HG02798 (cell line): ENCODE data around the gene RPN1.
"Not testable (repeated sequence)": the region's sequence is repeated elsewhere in the genome, so short reads cannot be mapped to it uniquely, and the experiment has no call there.

Experiments used
- ATAC-seq: cut with Tn5 transposase; IDR thresholded peaks from one replicate; pipeline ENCODE4 v1.9.1; 2021; ENCODE audit warnings: mild to moderate bottlenecking; ENCODE audit not compliant: unreplicated experiment, poor library complexity

The RPN1 gene

GRCh38 chr3:128650096-128651050, at the start of gene RPN1:
Gene RPN1, minus strand, starts transcription at chr3:128650818. Its CDS starts 18 bp downstream, at chr3:128650800.
- peak; percentile 97 for ATAC-seq

DNA sequence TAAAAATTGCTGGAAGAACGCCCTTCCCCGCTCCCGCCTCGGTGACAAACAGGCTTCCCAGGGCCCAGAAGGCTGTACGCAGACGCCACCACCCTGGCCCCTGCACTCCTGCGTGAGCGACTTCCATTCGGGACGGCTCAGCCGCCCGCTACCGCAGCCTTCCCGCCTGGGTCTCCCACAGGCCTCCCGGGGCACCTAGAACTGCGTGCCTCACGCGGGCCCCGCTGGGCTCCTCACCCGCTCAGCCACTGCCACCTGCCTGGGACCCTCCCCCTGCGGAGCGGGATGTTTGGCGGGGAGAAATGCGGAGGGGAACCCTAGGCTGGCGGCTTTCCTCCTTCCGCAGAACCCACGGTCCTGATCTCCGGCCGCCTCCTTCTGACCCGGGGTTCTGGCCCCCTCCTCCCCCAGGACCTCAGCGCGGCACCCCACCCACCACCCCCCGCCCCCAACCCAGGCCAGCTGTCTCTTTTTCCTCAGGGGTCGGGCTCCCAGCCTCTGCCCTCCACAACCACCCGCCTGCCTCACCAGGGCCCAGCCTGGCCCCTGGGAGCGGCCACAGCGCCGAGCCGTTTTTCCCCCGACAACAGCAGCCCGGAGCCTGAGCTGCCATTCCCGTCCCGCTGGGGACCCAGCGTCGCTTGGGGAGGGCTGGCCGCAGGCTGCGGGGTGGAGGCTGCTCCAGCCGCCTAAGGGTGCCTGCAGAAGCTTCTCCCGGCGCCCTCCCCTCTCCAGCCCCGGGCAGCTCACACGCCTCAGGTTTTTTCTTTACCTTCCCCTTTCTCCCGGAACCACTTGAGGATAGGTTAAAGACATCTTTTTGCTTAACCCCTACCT, 47.8 kb upstream of the RPN1 start:
- no peak for ATAC-seq

DNA sequence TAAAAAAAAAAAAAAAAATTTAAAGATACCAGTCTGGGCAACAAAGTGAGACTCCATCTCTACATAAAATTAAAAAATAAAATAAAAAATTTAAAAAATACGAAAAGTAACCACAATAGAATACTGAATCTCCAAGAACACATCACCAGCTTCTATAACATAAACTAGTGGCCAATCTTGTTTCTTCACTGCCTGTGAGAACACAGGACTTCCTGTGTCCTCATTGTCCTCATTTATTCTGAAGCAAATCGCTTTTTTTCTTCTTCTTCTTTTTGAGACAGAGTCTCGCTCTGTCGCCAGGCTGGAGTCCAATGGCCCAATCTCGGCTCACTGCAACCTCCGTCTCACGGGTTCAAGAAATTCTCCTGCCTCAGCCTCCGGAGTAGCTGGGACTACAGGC, 46.7 kb upstream of the RPN1 start:
- ATAC-seq = no peak

DNA sequence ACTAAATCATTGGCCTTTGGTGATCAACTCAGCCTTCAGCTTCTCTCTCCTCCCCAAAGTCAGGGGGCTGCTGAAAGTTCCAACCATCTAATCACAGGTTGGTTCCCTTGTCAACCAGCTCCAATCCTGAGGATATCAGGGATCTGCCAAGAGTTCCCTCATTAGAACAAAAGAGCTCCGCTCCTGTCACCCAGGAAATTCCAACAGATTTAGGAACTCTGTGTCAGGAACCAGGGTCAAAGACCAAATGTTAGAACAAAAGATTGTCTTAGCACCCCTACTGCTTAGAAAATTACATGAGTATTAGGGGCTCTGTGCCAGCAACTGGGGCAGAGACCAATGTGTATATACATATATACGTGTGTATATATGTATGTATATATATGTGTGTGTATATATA, 43.1 kb upstream of the RPN1 start:
- no peak for ATAC-seq

- ATAC-seq = no peak
These were observed 38.4 kb upstream of the RPN1 start for GRCh38 chr3:128689060-128689459.

DNA sequence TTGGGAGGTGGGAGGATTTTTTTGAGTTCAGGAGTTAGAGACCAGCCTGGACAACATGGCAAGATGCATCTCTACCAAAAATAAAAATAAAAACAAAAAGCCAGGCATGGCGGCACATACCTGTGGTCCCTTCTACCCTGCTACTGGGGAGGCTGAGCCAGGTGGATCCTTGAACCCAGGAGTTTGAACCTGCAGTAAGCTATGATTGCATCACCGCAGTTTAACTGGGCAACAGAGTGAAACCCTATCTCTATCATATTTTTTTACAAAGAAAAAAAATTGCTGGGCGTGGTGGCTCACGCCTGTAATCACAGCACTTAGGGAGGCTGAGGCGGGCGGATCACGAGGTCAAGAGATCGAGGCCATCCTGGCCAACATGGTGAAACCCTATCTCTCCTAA, 35.8 kb upstream of the RPN1 start:
- no peak for ATAC-seq

GRCh38 chr3:128684986-128685726, 34.5 kb upstream of the RPN1 start:
- no peak for ATAC-seq

GRCh38 chr3:128683957-128684356, 33.3 kb upstream of the RPN1 start:
- no peak for ATAC-seq

DNA sequence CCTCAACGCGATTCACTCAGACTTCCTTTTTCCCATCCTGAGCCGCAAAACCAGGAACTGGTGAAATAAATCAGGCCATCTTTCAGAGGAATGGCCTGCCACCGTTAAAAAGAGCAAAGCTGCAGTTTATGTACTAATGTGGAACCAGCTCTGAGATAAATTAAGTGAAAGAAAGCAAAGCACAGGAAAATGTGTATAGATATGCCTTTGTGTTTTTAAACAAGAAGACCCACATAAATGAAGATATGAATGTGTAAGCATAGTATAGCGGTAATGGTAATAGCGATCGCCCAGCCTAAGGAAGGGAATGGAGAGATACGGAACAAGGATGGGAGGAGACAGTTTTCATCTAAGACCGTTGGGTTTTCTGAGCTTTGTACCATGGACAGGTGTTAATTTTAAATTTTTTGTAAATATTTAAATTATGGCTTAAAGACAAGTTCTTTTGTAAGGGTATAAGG, 30.8 kb upstream of the RPN1 start:
- no peak for ATAC-seq

DNA sequence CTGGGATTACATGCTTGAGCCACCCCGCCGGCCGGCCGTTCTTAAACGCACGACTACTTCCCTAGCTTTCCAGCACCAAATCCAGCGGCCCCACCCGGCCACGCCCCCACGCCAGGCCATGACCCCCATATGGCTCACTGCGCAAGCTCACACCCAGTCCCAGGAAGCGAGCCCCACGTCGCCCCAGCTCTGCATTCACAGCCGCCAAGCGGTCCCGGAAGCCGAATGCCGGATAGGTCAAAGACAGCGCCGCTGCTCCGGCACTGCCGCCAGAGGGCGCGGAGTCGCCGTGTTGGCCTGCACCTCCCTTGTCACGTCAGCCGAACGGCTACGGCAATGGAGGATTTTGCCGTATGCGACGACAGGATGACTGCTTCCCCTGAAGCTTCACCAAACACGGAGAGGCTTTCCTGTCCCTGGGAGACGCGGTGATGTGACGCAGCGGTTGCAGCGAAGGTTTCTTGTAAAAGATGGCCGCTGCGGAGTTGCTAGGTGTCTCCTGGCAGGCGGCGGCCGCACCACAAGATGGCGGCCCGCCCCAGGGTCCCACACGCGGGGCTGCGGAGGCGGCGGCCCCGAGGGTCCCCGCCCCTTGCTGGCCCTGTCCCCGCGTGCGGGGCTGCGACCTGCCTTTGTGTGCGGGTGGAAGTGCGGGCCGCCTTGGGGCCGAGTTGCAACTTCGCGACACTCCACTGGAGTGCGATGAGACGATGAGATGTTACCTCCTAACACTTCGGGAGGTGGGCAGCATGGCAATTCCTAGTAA, 30.2 kb upstream of the RPN1 start:
- ATAC-seq = peak; percentile 95

DNA sequence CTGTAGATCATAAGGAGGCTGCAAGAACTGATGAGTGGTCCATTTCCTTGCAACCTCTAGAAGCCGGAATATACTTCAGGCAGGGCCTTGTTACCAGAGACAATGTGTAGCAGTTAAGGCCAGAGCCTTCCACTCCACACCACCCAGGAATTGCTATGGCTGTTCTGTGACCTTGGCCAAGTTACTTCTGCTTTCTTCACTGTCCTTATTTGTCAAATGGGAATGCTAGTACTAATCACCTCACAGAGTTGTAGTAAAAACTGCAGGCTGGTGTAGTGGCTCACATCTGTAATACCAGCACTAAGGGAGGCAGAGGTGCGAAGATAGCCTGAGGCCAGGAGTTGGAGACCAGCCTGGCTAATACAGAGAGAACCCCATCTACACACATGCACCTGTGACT, 28.7 kb upstream of the RPN1 start:
- no peak for ATAC-seq

GRCh38 chr3:128675802-128676201, 25.2 kb upstream of the RPN1 start:
- not testable (repeated sequence) for ATAC-seq

DNA sequence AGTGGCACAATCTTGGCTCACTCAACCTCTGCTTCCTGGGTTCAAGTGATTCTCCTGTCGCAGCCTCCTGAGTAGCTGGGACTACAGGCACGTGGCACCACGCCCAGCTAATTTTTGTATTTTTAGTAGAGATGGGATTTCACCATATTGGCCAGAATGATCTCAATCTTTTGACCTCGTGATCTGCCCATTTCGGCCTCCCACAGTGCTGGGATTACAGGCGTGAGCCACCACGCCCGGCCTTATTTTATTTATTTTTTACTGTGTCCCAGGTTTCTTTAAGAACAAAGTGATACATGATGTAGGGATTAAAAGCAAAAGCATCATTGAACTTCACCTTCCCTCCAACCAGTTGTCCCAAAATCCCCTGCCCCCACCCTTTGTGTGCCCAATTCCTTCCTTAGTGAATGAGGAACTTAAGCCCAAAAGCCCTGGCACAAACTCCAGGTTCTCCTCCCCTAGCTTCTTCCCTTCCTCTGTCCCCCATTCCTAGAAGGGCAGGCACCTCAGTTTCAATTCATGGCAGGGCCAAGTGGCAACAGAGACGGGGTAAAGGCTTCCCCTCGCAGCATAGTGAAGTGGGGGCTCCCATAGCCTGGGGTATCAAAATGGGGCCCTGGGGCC, 23.7 kb upstream of the RPN1 start:
- ATAC-seq = no peak

DNA sequence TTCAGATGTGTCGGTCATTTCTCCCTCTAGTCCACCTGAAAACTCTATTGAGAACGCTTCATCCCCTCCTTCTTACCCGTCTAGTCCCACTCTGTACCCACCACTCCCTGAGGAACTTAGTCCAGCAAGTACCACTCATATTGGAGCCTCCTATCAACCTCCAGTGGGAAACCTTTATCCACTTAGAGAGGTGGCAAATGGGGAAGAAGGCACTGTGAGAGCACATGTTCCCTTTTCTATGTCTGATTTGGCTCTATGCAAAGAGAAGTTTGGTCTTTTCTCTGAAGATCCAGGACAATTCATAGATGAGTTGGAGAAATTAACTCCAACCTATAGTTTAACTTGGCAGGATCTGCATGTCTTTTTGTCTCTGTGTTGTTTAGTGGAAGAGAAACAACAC, 17.0 kb upstream of the RPN1 start:
- no peak for ATAC-seq

DNA sequence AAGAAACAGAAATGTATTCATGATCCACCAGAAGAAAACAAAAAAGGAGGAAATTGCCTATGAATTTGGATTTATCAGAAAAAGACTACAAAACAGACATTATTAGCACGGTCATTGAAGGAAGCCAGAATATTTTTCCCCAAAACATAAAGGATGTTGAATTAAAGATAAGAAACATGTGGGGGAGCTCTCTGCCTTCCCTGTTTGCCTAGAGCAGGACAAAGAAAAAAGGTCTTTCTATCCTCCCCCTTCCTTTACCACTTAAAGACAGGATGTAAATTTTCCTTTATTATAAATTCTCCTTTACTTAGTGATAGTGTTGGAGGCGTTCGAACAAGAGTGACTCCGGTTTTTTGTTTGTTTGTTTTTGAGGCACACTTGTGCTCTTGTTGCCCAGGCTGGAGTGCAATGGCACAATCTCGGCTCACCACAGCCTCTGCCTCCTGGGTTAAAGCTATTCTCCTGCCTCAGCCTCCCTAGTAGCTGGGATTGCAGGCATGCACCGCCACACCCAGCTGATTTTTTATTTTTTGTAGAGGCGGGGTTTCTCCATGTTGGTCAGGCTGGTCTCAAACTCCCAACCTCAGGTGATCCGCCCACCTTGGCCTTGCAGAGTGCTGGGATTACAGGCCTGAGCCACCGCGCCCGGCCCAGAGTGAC, 14.9 kb upstream of the RPN1 start:
- ATAC-seq = no peak

DNA sequence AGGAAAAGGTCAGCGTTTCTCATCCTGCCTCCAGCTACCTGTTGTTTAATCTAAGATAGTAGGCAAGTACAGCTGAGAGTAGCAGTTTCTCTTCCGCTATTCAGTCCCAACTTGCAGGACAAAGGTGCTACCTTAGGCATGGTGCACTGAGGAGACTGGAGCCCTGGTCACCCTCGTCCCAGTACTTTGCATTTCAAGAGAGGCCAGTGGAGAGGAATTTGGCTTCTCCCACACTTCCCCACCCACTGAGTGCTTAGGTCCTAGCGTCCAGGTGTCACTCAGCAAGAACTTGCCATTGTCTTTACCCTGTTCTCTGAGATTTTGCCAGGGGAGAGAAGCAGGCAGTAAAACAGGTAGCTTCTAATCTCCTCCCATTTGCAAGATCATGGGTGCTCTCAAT, 12.5 kb upstream of the RPN1 start:
- no peak for ATAC-seq

DNA sequence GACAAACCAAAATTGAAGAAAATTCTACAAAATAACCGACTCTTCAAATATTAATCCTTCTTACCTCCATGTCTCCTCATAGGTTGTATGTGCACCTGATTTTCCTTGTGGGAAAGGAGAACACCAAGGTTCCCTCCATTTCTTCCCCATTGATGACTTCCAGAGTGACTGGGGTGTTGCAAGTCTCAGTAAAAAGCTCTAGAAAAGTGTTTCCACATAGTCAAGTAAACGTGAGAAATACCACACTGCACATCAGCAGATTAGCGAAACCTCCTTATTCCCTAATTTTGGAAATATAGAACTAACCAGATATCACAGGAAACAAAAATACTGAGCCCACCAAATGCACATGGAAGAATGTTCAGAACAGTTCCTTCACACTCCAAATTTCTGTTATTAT, 4.9 kb upstream of the RPN1 start:
- ATAC-seq = no peak

GRCh38 chr3:128653993-128654805, 3.6 kb upstream of the RPN1 start:
- not testable (repeated sequence) for ATAC-seq
